Gastrocnemius medialis (tissue), 4 donors: ENCODE measurements around the gene FBXL17.

Experiments
- POLR2A ChIP-seq, 2 donors: fragments of 450-650 bp; IDR thresholded peaks; one replicate each; pipeline ENCODE4 v1.6.1; 2017; ENCODE audit warnings: antibody characterized with exemption in 2 of 2, mild to moderate bottlenecking in 2 of 2, moderate library complexity in 2 of 2
- TF ChIP-seq, protein P1 (sequence below), 5 experiments: fragments of 450-650 bp in 3 of 5; fragments of 200-600 bp in 2 of 5; sonication (generic) in 2 of 5; IDR thresholded peaks in 4 of 5; conservative IDR thresholded peaks in 1 of 5; 1 replicate in 4 of 5; 2 replicates in 1 of 5; pipeline ENCODE4 v1.5.1; 2016 to 2019; ENCODE audit warnings: antibody characterized with exemption in 5 of 5, mild to moderate bottlenecking in 3 of 5, moderate library complexity in 3 of 5

DNA sequence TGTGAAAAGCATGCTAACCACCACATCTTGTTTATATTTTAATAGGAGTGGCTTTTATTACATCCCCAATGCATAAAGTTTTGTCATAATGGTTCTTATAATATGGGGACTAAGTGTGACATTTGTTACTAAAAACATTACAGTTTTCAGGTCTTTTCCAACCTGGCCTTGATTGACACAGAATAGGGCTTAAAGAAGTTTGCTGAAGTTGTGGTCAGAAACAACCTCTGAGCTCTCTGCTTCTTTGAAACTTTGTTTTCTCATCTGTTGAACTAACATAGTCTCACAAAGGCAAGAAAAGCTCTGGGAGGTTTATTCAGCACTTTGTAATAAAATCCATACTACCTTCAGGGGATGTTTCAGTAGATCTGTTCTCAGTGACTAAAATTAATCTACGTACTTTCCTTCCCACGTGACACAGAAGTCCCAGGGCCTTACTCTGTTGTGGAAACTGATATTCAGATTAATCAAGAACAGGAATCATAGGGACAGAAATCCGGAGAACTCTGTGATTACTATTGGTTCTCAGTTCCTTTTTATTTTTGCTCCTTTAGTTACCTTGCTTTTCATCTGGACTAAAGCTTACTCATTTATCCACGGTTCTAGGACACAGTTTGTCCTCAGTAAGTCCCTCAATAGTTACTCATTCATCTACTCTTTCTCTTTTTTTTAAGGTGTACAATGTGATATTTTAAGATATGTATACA lies 422.2 kb downstream of the FBXL17 start:
- TF ChIP-seq, protein P1, sequence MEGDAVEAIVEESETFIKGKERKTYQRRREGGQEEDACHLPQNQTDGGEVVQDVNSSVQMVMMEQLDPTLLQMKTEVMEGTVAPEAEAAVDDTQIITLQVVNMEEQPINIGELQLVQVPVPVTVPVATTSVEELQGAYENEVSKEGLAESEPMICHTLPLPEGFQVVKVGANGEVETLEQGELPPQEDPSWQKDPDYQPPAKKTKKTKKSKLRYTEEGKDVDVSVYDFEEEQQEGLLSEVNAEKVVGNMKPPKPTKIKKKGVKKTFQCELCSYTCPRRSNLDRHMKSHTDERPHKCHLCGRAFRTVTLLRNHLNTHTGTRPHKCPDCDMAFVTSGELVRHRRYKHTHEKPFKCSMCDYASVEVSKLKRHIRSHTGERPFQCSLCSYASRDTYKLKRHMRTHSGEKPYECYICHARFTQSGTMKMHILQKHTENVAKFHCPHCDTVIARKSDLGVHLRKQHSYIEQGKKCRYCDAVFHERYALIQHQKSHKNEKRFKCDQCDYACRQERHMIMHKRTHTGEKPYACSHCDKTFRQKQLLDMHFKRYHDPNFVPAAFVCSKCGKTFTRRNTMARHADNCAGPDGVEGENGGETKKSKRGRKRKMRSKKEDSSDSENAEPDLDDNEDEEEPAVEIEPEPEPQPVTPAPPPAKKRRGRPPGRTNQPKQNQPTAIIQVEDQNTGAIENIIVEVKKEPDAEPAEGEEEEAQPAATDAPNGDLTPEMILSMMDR (IDR thresholded peaks at IDR 0.05 in 4 of 5, conservative IDR thresholded peaks at IDR 0.05 in 1 of 5) = no peak
- TF ChIP-seq POLR2A (IDR thresholded peaks at IDR 0.05) = no peak
